ENCODE results near the gene GABBR2.

GRCh38 chr9:98312365-98312764, 396.4 kb downstream of the GABBR2 start:
- TF ChIP-seq CTCF (IDR thresholded peaks at IDR 0.05; ENCODE audit: low read length) (no peak), EZH2 (optimal IDR thresholded peaks at IDR 0.05; ENCODE audit: low read depth, low read length) (no peak), EZH2phosphoT487 (IDR thresholded peaks at IDR 0.05; ENCODE audit: low read length) (no peak)

All from MM.1S (cell line).